AG04449 (cell line): ENCODE results near the gene POU6F1.

Experiments used
- CTCF ChIA-PET: fragments of 350-600 bp; formaldehyde crosslinking; extraction: SDS; loops from one replicate; lab custom pipeline; 2021; ENCODE audit warnings: antibody characterized with exemption; lab: Yijun Ruan, JAX
- POLR2A ChIA-PET: fragments of 400-600, 350-600 bp; formaldehyde crosslinking; extraction: SDS; loops from one replicate; lab custom pipeline; 2020; ENCODE audit warnings: antibody characterized with exemption, inconsistent platforms; lab: Yijun Ruan, JAX
- DNase-seq: peaks from one replicate; pipeline ENCODE4 v3.0.0-alpha.2; 2010; ENCODE audit warnings: low read depth, low spot score
- H3K4me3 ChIP-seq: 2 replicates; pipeline ENCODE4 v1.5.1; 2011; ENCODE audit warnings: low read depth, mild to moderate bottlenecking, control low read depth, low read length
- CTCF ChIP-seq: IDR thresholded peaks from one replicate; pipeline ENCODE4 v1.5.1; 2011; ENCODE audit warnings: mild to moderate bottlenecking, moderate library complexity, low read length, control low read depth, inconsistent platforms; ENCODE audit not compliant: insufficient read depth; ENCODE audit errors: missing control alignments

The POU6F1 gene

GRCh38 chr12:51198568-51199365, 19.1 kb downstream of the POU6F1 start:
- H3K4me3 ChIP-seq, result no peak overlapping the region
- no peak for DNase-seq
- POLR2A ChIA-PET, result no interaction called here
- CTCF ChIA-PET, result no interaction called here
- no peak for TF ChIP-seq CTCF

- ChIA-PET POLR2A (interaction anchor here (0.7 kb wide), 1 partner anchor 70 kb away, joined by 3 read pairs; no protein-coding TSS in a partner anchor), CTCF (interaction anchor here (1.5 kb wide), 1 partner anchor 11 kb away, joined by 3 read pairs; no protein-coding TSS in a partner anchor)
- no peak for DNase-seq
- H3K4me3 ChIP-seq, result no peak overlapping the region
- TF ChIP-seq CTCF, result no peak
Measured at GRCh38 chr12:51197736-51198567, 19.9 kb downstream of the POU6F1 start.

GRCh38 chr12:51196547-51196946, 21.3 kb downstream of the POU6F1 start:
- no peak for TF ChIP-seq CTCF
- CTCF ChIA-PET, result interaction anchor here (1.5 kb wide), 1 partner anchor 9 kb away, joined by 3 read pairs; no protein-coding TSS in a partner anchor
- DNase-seq, result no peak
- POLR2A ChIA-PET, result no interaction called here
- H3K4me3 ChIP-seq, result no peak overlapping the region

- ChIA-PET POLR2A (no interaction called here), CTCF (interaction anchor here (1.5 kb wide), 1 partner anchor 22 kb away, joined by 8 read pairs; the partner anchor contains the start of gene POU6F1)
- no peak for TF ChIP-seq CTCF
- no peak for DNase-seq
- H3K4me3 ChIP-seq, result no peak overlapping the region
Measured at GRCh38 chr12:51195841-51196240, 22.0 kb downstream of the POU6F1 start.

GRCh38 chr12:51192284-51192671, 25.6 kb downstream of the POU6F1 start:
- DNase-seq, result no peak
- H3K4me3 ChIP-seq, result no peak overlapping the region
- ChIA-PET POLR2A (no interaction called here), CTCF (no interaction called here)
- TF ChIP-seq CTCF, result no peak

GRCh38 chr12:51191516-51192283, 26.2 kb downstream of the POU6F1 start:
- H3K4me3 ChIP-seq, result no peak overlapping the region
- no peak for TF ChIP-seq CTCF
- DNase-seq, result no peak
- ChIA-PET POLR2A (no interaction called here), CTCF (no interaction called here)
